ENCODE measurements around the gene CERS6. TPM values are rescaled to one million over a fixed set of nuclear protein-coding genes. Genes with fewer than 3 reads are reported as not detected.

The CERS6 gene
- total and polyA plus RNA-seq, 3 donors from 2014 or later = 24.7 to 71.0 (median 59.4) TPM

GRCh38 chr2:168816369-168816768 lies 360.3 kb downstream of the CERS6 start:
- no peak overlapping the region for H3K4me3 ChIP-seq
- no peaks in the 10 kb centered on the region for H3K36me3 ChIP-seq (ENCODE audit: low read depth, missing control alignments)
- 92 to 99% methylated on average over 3 of the region's 3 CpGs for WGBS, 2 donors
- peaks cover 57% of the 10 kb centered on the region for H3K4me1 ChIP-seq
- TF ChIP-seq, protein P1, sequence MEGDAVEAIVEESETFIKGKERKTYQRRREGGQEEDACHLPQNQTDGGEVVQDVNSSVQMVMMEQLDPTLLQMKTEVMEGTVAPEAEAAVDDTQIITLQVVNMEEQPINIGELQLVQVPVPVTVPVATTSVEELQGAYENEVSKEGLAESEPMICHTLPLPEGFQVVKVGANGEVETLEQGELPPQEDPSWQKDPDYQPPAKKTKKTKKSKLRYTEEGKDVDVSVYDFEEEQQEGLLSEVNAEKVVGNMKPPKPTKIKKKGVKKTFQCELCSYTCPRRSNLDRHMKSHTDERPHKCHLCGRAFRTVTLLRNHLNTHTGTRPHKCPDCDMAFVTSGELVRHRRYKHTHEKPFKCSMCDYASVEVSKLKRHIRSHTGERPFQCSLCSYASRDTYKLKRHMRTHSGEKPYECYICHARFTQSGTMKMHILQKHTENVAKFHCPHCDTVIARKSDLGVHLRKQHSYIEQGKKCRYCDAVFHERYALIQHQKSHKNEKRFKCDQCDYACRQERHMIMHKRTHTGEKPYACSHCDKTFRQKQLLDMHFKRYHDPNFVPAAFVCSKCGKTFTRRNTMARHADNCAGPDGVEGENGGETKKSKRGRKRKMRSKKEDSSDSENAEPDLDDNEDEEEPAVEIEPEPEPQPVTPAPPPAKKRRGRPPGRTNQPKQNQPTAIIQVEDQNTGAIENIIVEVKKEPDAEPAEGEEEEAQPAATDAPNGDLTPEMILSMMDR (IDR thresholded peaks at IDR 0.05) = no peak
- no peak for TF ChIP-seq POLR2A (IDR thresholded peaks at IDR 0.05)
- DNase-seq = no peak
- no peaks in the 10 kb centered on the region for H3K27me3 ChIP-seq
- intact Hi-C loops (cut with DNase I; ENCODE audit: low total_unique reads) = no loop called here
- peak overlapping the region; percentile 29 to 47 for H3K27ac ChIP-seq
- no peaks in the 10 kb centered on the region for H3K9me3 ChIP-seq

GRCh38 chr2:168819050-168819715 lies 363.1 kb downstream of the CERS6 start:
- H3K9me3 ChIP-seq = no peaks in the 10 kb centered on the region
- peaks cover 32% of the 10 kb centered on the region for H3K4me1 ChIP-seq
- peak overlapping the region in 1 of 2 donors; percentile 47 for H3K27ac ChIP-seq
- H3K36me3 ChIP-seq (ENCODE audit: low read depth, missing control alignments) = no peaks in the 10 kb centered on the region
- no peaks in the 10 kb centered on the region for H3K27me3 ChIP-seq
- DNase-seq = no peak
- no peak overlapping the region for H3K4me3 ChIP-seq
- intact Hi-C loops (cut with DNase I; ENCODE audit: low total_unique reads) = no loop called here
- 32 to 33% methylated on average over 10 of the region's 10 CpGs for WGBS, 2 donors
- no peak for TF ChIP-seq POLR2A (IDR thresholded peaks at IDR 0.05)
- TF ChIP-seq, protein P1 (IDR thresholded peaks at IDR 0.05) = no peak

GRCh38 chr2:168819829-168820489 lies 363.9 kb downstream of the CERS6 start:
- intact Hi-C loops (cut with DNase I; ENCODE audit: low total_unique reads) = no loop called here
- H3K4me1 ChIP-seq = peaks cover 26% of the 10 kb centered on the region
- DNase-seq = no peak
- 77 to 85% methylated on average over 6 of the region's 6 CpGs for WGBS, 2 donors
- no peak for TF ChIP-seq POLR2A (IDR thresholded peaks at IDR 0.05)
- TF ChIP-seq, protein P1 (IDR thresholded peaks at IDR 0.05) = no peak
- no peaks in the 10 kb centered on the region for H3K9me3 ChIP-seq
- H3K36me3 ChIP-seq (ENCODE audit: low read depth, missing control alignments) = no peaks in the 10 kb centered on the region
- H3K27ac ChIP-seq = no peak overlapping the region
- no peaks in the 10 kb centered on the region for H3K27me3 ChIP-seq
- H3K4me3 ChIP-seq = no peak overlapping the region

DNA sequence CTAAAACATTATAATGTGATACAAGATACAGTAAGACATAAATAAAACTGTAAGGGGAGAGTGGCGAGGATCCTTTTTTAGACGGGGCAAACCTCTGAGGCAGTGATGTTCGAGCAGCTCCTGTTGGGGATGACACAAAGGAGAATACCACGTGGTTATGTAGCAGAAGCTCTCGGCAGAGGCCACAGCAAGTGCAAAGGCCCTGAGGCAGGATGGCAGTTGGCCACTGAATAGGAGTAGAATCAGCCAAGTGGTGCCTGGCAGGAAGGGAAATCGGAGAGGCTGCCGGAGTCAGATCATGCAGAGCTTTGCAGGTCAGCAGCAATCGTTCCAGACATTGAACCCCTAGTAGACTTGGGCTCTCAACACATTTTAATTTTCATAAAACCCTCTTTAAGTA lies 365.5 kb downstream of the CERS6 start:
- no peaks in the 10 kb centered on the region for H3K36me3 ChIP-seq (ENCODE audit: low read depth, missing control alignments)
- TF ChIP-seq POLR2A (IDR thresholded peaks at IDR 0.05) = no peak
- TF ChIP-seq, protein P1 (IDR thresholded peaks at IDR 0.05) = no peak
- intact Hi-C loops (cut with DNase I; ENCODE audit: low total_unique reads) = no loop called here
- no peak for DNase-seq
- H3K4me1 ChIP-seq = peaks cover 12% of the 10 kb centered on the region
- no peak overlapping the region for H3K27ac ChIP-seq
- H3K9me3 ChIP-seq = no peaks in the 10 kb centered on the region
- H3K27me3 ChIP-seq = no peaks in the 10 kb centered on the region
- no peak overlapping the region for H3K4me3 ChIP-seq
- WGBS, 2 donors = 87% methylated on average over 8 of the region's 8 CpGs

Measured in testis (tissue), 3 donors.